Activated CD4-positive, alpha-beta memory T cell treated with anti-CD3 and anti-CD28 coated beads, Interleukin-2, amount 10 ng/mL, durations not matched to agents 7 days and 5 days (primary cell): Measurements from ENCODE around the gene MERTK. TPM values are rescaled to one million over a fixed set of nuclear protein-coding genes. Genes with fewer than 3 reads are reported as not detected.

ENCODE experiments used
- CTCF ChIA-PET: fragments of 350-600 bp; sonication (Branson Sonifier 250); formaldehyde crosslinking; loops from one replicate; lab custom pipeline; 2021; ENCODE audit warnings: antibody characterized with exemption, inconsistent platforms; lab: Charles Lee
- POLR2A ChIA-PET: fragments of 350-600 bp; sonication (Branson Sonifier 250); formaldehyde crosslinking; loops from one replicate; lab custom pipeline; 2021; ENCODE audit warnings: antibody characterized with exemption; lab: Charles Lee
- DNase-seq: peaks from one replicate; pipeline ENCODE4 v3.0.0-alpha.2; 2020
- H3K27ac Mint-ChIP-seq: one replicate; pipeline ENCODE4 v1.8.0; 2021; ENCODE audit warnings: mild to moderate bottlenecking, mixed read lengths
- H3K27me3 Mint-ChIP-seq: one replicate; pipeline ENCODE4 v1.8.0; 2021; ENCODE audit warnings: mixed read lengths
- H3K36me3 Mint-ChIP-seq: one replicate; pipeline ENCODE4 v1.8.0; 2021; ENCODE audit warnings: low read depth, mixed read lengths
- H3K4me1 Mint-ChIP-seq: one replicate; pipeline ENCODE4 v1.8.0; 2021; ENCODE audit warnings: mixed read lengths
- H3K4me3 Mint-ChIP-seq: one replicate; pipeline ENCODE4 v1.8.0; 2021; ENCODE audit warnings: mild to moderate bottlenecking, mixed read lengths
- H3K9me3 Mint-ChIP-seq: one replicate; pipeline ENCODE4 v1.8.0; 2021; ENCODE audit warnings: mixed read lengths
- total RNA-seq, 2 experiments: library from RNA; stranded (reverse); gene quantifications; one replicate each; pipeline ENCODE4 v1.2.3, GENCODE V29; 2021

Gene MERTK
- total RNA-seq, 2 experiments from 2014 or later = 0.20 to 0.35 TPM

DNA sequence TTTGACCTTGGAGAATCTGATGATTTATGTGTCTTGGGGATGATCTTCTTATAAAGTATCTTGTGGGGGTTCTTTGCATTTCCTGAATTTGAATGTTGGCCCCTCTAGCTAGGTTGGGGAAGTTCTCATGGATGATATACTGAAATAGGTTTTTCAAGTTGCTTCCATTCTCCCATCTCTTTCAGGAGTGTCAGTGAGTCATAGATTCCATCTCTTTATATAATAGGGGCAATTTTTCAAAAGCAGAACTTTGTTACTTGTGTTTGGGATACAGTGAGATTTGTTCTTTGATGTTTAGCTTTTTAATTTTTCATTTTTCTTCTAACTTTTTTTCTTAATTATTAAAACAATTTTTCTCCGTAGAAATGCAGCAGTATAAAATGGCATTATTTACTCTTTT lies 176.1 kb downstream of the MERTK start:
- DNase-seq = no peak
- Mint-ChIP-seq H3K9me3 (peaks cover 14% of the 10 kb centered on the region), H3K4me1 (peaks cover 14% of the 10 kb centered on the region), H3K27me3 (no peaks in the 10 kb centered on the region), H3K27ac (no peak overlapping the region), H3K36me3 (peaks cover 75% of the 10 kb centered on the region), H3K4me3 (no peak overlapping the region)
- CTCF ChIA-PET = no interaction called here
- POLR2A ChIA-PET = no interaction called here

DNA sequence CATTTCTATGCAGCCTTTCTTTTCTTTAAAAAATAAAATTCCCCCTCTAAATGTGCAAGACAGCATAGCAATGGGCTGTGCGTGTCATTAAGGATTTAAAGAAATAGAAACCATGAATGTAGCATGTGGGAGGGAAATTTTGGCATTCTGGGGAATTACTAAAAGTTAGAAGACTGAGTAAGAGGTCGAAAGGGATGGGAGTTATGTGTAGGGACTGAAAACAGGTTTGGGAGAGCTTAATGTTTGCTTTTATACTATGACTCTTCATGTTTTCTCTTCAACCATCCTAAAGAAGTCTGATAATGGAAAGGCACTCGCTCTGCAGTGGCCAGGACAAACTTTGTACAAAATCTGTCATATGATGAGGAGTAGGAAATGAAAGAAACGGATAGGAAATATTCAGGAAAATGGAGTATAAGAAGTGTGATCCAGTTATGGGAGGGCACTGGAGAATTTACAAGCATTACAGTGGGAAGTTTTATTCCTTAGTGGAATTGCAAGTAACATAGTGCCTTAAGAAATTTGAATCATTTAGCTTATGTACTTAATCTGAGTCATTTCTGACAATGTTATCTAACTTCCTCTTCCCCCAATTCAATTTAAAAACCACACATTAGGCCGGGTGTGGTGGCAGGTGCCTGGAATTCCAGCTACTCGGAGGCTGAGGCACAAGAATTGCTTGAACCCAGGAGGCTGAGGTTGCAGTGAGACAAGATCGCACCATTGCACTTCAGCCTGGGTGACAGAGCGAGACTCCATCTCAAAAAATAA lies 177.3 kb downstream of the MERTK start:
- H3K36me3 Mint-ChIP-seq = peaks cover 69% of the 10 kb centered on the region
- H3K27me3 Mint-ChIP-seq = no peaks in the 10 kb centered on the region
- no peak for DNase-seq
- ChIA-PET POLR2A (no interaction called here), CTCF (no interaction called here)
- peaks cover 14% of the 10 kb centered on the region for H3K4me1 Mint-ChIP-seq
- H3K9me3 Mint-ChIP-seq = peaks cover 13% of the 10 kb centered on the region
- no peak overlapping the region for H3K4me3 Mint-ChIP-seq
- no peak overlapping the region for H3K27ac Mint-ChIP-seq

DNA sequence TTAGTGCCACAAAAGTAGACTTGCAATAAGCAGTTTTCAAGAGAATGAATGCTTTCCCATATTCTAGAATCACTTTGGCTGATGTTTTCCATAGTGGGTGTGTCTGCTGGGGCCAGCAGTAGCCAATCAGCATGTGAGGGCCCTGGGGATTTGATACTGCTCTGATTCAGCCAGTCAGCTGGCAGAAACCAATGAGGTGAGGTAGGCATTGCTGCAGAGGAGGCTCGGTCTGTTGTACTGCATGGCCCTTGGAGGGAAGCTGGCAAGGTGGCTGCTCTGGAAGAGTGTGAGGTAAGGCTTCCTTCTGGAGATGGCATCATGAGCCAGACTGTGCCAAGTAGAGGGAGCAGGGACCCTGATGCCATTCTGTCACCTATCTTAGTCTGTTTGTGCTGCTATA lies 179.4 kb downstream of the MERTK start:
- peaks cover 71% of the 10 kb centered on the region for H3K36me3 Mint-ChIP-seq
- peaks cover 12% of the 10 kb centered on the region for H3K4me1 Mint-ChIP-seq
- H3K27me3 Mint-ChIP-seq = no peaks in the 10 kb centered on the region
- H3K4me3 Mint-ChIP-seq = no peak overlapping the region
- ChIA-PET POLR2A (no interaction called here), CTCF (no interaction called here)
- DNase-seq = no peak
- peaks cover 9% of the 10 kb centered on the region for H3K9me3 Mint-ChIP-seq
- H3K27ac Mint-ChIP-seq = no peak overlapping the region

Other genes with a start within 250 kb of the MERTK start
- 10 to 100 TPM; 52.1 to 52.5 TPM for gene ANAPC1, start 14.4 kb upstream of the MERTK start, total RNA-seq
- gene TMEM87B, start 156.7 kb downstream of the MERTK start, total RNA-seq = 10 to 100 TPM; 23.8 to 24.0 TPM
- 1 to 10 TPM; 7.3 to 8.4 TPM for gene FBLN7, start 239.8 kb downstream of the MERTK start, total RNA-seq